ENCODE results near the gene STK11. TPM values are rescaled to one million over a fixed set of nuclear protein-coding genes. Genes with fewer than 3 reads are reported as not detected.

Gene STK11
- total and polyA plus RNA-seq, 2 donors: 42.5 to 60.2 TPM

- WGBS: 98% methylated on average over 100 of the region's 100 CpGs
- Histone ChIP-seq H3K4me1 (ENCODE audit: control insufficient read depth in 2 of 2, insufficient read depth in 2 of 2, low read length in 2 of 2) (no peaks in the 10 kb centered on the region), H3K9me3 (ENCODE audit: control insufficient read depth in 2 of 2, insufficient read depth in 1 of 2, low read length in 1 of 2) (no peaks in the 10 kb centered on the region), H3K4me3 (ENCODE audit: low read length in 2 of 2) (no peak overlapping the region), H3K27me3 (ENCODE audit: control insufficient read depth in 2 of 2, insufficient read depth in 1 of 2, low read length in 1 of 2) (peaks cover 0 to 9% of the 10 kb centered on the region in 2 donors), H3K36me3 (ENCODE audit: control insufficient read depth in 2 of 2, insufficient read depth in 2 of 2, low read length in 1 of 2) (peaks cover 30 to 52% of the 10 kb centered on the region in 2 donors), H3K27ac (ENCODE audit: low read depth in 1 of 2, low read length in 1 of 2) (no peak overlapping the region)
- no peak for DNase-seq (ENCODE audit: low read depth in 6 of 9, low spot score in 9 of 9)
Measured at GRCh38 chr19:1228161-1228957, 22.8 kb downstream of the STK11 start.

- peaks cover 23 to 42% of the 10 kb centered on the region in 2 donors for H3K36me3 ChIP-seq (ENCODE audit: control insufficient read depth in 2 of 2, insufficient read depth in 2 of 2, low read length in 1 of 2)
- no peak overlapping the region for H3K4me3 ChIP-seq (ENCODE audit: low read length in 2 of 2)
- no peak overlapping the region for H3K27ac ChIP-seq (ENCODE audit: low read depth in 1 of 2, low read length in 1 of 2)
- no peak for DNase-seq (ENCODE audit: low read depth in 6 of 9, low spot score in 9 of 9)
- 98% methylated on average over 158 of the region's 158 CpGs for WGBS
- H3K27me3 ChIP-seq (ENCODE audit: control insufficient read depth in 2 of 2, insufficient read depth in 1 of 2, low read length in 1 of 2): peaks cover 2 to 17% of the 10 kb centered on the region in 2 donors
- H3K4me1 ChIP-seq (ENCODE audit: control insufficient read depth in 2 of 2, insufficient read depth in 2 of 2, low read length in 2 of 2): no peaks in the 10 kb centered on the region
- no peaks in the 10 kb centered on the region for H3K9me3 ChIP-seq (ENCODE audit: control insufficient read depth in 2 of 2, insufficient read depth in 1 of 2, low read length in 1 of 2)
Measured at GRCh38 chr19:1229056-1229923, 23.7 kb downstream of the STK11 start.

GRCh38 chr19:1229924-1230782 is 24.6 kb downstream of the STK11 start:
- peaks cover 15 to 35% of the 10 kb centered on the region in 2 donors for H3K36me3 ChIP-seq (ENCODE audit: control insufficient read depth in 2 of 2, insufficient read depth in 2 of 2, low read length in 1 of 2)
- no peak overlapping the region for H3K27ac ChIP-seq (ENCODE audit: low read depth in 1 of 2, low read length in 1 of 2)
- peaks cover 3 to 25% of the 10 kb centered on the region in 2 donors for H3K27me3 ChIP-seq (ENCODE audit: control insufficient read depth in 2 of 2, insufficient read depth in 1 of 2, low read length in 1 of 2)
- no peak for DNase-seq (ENCODE audit: low read depth in 6 of 9, low spot score in 9 of 9)
- H3K9me3 ChIP-seq (ENCODE audit: control insufficient read depth in 2 of 2, insufficient read depth in 1 of 2, low read length in 1 of 2): peaks cover 0 to 3% of the 10 kb centered on the region in 2 donors
- H3K4me3 ChIP-seq (ENCODE audit: low read length in 2 of 2): no peak overlapping the region
- 95% methylated on average over 61 of the region's 61 CpGs for WGBS
- H3K4me1 ChIP-seq (ENCODE audit: control insufficient read depth in 2 of 2, insufficient read depth in 2 of 2, low read length in 2 of 2): no peaks in the 10 kb centered on the region

GRCh38 chr19:1230783-1231489 is 25.4 kb downstream of the STK11 start:
- DNase-seq (ENCODE audit: low read depth in 6 of 9, low spot score in 9 of 9): no peak
- H3K27ac ChIP-seq (ENCODE audit: low read depth in 1 of 2, low read length in 1 of 2): no peak overlapping the region
- H3K36me3 ChIP-seq (ENCODE audit: control insufficient read depth in 2 of 2, insufficient read depth in 2 of 2, low read length in 1 of 2): peaks cover 13 to 30% of the 10 kb centered on the region in 2 donors
- no peak overlapping the region for H3K4me3 ChIP-seq (ENCODE audit: low read length in 2 of 2)
- no peaks in the 10 kb centered on the region for H3K4me1 ChIP-seq (ENCODE audit: control insufficient read depth in 2 of 2, insufficient read depth in 2 of 2, low read length in 2 of 2)
- 93% methylated on average over 38 of the region's 38 CpGs for WGBS
- H3K27me3 ChIP-seq (ENCODE audit: control insufficient read depth in 2 of 2, insufficient read depth in 1 of 2, low read length in 1 of 2): peaks cover 11 to 33% of the 10 kb centered on the region in 2 donors
- peaks cover 0 to 5% of the 10 kb centered on the region in 2 donors for H3K9me3 ChIP-seq (ENCODE audit: control insufficient read depth in 2 of 2, insufficient read depth in 1 of 2, low read length in 1 of 2)

- no peak overlapping the region for H3K4me3 ChIP-seq (ENCODE audit: low read length in 2 of 2)
- no peak overlapping the region for H3K27ac ChIP-seq (ENCODE audit: low read depth in 1 of 2, low read length in 1 of 2)
- peaks cover 7 to 20% of the 10 kb centered on the region in 2 donors for H3K36me3 ChIP-seq (ENCODE audit: control insufficient read depth in 2 of 2, insufficient read depth in 2 of 2, low read length in 1 of 2)
- H3K9me3 ChIP-seq (ENCODE audit: control insufficient read depth in 2 of 2, insufficient read depth in 1 of 2, low read length in 1 of 2): peaks cover 0 to 6% of the 10 kb centered on the region in 2 donors
- DNase-seq (ENCODE audit: low read depth in 6 of 9, low spot score in 9 of 9): no peak
- H3K27me3 ChIP-seq (ENCODE audit: control insufficient read depth in 2 of 2, insufficient read depth in 1 of 2, low read length in 1 of 2): peaks cover 21 to 43% of the 10 kb centered on the region in 2 donors
- peaks cover under 1 to 2% of the 10 kb centered on the region in 2 donors for H3K4me1 ChIP-seq (ENCODE audit: control insufficient read depth in 2 of 2, insufficient read depth in 2 of 2, low read length in 2 of 2)
- WGBS: 89% methylated on average over 15 of the region's 15 CpGs
Measured at GRCh38 chr19:1231729-1232637, 26.4 kb downstream of the STK11 start.

- peaks cover 3 to 13% of the 10 kb centered on the region in 2 donors for H3K36me3 ChIP-seq (ENCODE audit: control insufficient read depth in 2 of 2, insufficient read depth in 2 of 2, low read length in 1 of 2)
- no peak overlapping the region for H3K27ac ChIP-seq (ENCODE audit: low read depth in 1 of 2, low read length in 1 of 2)
- DNase-seq (ENCODE audit: low read depth in 6 of 9, low spot score in 9 of 9): no peak
- H3K27me3 ChIP-seq (ENCODE audit: control insufficient read depth in 2 of 2, insufficient read depth in 1 of 2, low read length in 1 of 2): peaks cover 28 to 49% of the 10 kb centered on the region in 2 donors
- no peak overlapping the region for H3K4me3 ChIP-seq (ENCODE audit: low read length in 2 of 2)
- peaks cover 3 to 6% of the 10 kb centered on the region in 2 donors for H3K4me1 ChIP-seq (ENCODE audit: control insufficient read depth in 2 of 2, insufficient read depth in 2 of 2, low read length in 2 of 2)
- peaks cover 0 to 6% of the 10 kb centered on the region in 2 donors for H3K9me3 ChIP-seq (ENCODE audit: control insufficient read depth in 2 of 2, insufficient read depth in 1 of 2, low read length in 1 of 2)
- 69% methylated on average over 15 of the region's 15 CpGs for WGBS
Measured at GRCh38 chr19:1232652-1233072, 27.1 kb downstream of the STK11 start.

GRCh38 chr19:1233115-1233667 is 27.6 kb downstream of the STK11 start:
- DNase-seq (ENCODE audit: low read depth in 6 of 9, low spot score in 9 of 9): no peak
- peaks cover 0 to 8% of the 10 kb centered on the region in 2 donors for H3K36me3 ChIP-seq (ENCODE audit: control insufficient read depth in 2 of 2, insufficient read depth in 2 of 2, low read length in 1 of 2)
- H3K4me1 ChIP-seq (ENCODE audit: control insufficient read depth in 2 of 2, insufficient read depth in 2 of 2, low read length in 2 of 2): peaks cover 5 to 9% of the 10 kb centered on the region in 2 donors
- 94% methylated on average over 24 of the region's 24 CpGs for WGBS
- H3K9me3 ChIP-seq (ENCODE audit: control insufficient read depth in 2 of 2, insufficient read depth in 1 of 2, low read length in 1 of 2): peaks cover 0 to 6% of the 10 kb centered on the region in 2 donors
- H3K27me3 ChIP-seq (ENCODE audit: control insufficient read depth in 2 of 2, insufficient read depth in 1 of 2, low read length in 1 of 2): peaks cover 33 to 52% of the 10 kb centered on the region in 2 donors
- H3K27ac ChIP-seq (ENCODE audit: low read depth in 1 of 2, low read length in 1 of 2): no peak overlapping the region
- H3K4me3 ChIP-seq (ENCODE audit: low read length in 2 of 2): no peak overlapping the region

Measured in thymus (tissue), 11 donors.